Transverse colon (tissue), 4 donors: Measurements from ENCODE around the gene TMPRSS12. TPM values are rescaled to one million over a fixed set of nuclear protein-coding genes. Genes with fewer than 3 reads are reported as not detected.
"Not testable (repeated sequence)": the region's sequence is repeated elsewhere in the genome, so short reads cannot be mapped to it uniquely, and the experiment has no call there.

Source experiments
- DNase-seq: peaks from one replicate; pipeline ENCODE4 v3.0.0-alpha.2; 2019
- H3K27ac ChIP-seq, 4 donors: fragments of 200-600 bp; sonication (generic); 2 replicates each; pipeline ENCODE4 v1.5.1; 2016 to 2018; ENCODE audit warnings: inconsistent platforms in 4 of 4
- H3K27me3 ChIP-seq: fragments of 200-600 bp; sonication (generic); 2 replicates; pipeline ENCODE4 v1.5.1; 2017; ENCODE audit warnings: inconsistent platforms
- H3K36me3 ChIP-seq, 4 donors: fragments of 200-600 bp; sonication (generic); 2 replicates each; pipeline ENCODE4 v1.5.1; 2017 to 2019; ENCODE audit warnings: inconsistent platforms in 4 of 4
- H3K4me1 ChIP-seq, 4 donors: fragments of 200-600 bp; sonication (generic); 2 replicates each; pipeline ENCODE4 v1.5.1; 2017 to 2020; ENCODE audit warnings: inconsistent platforms in 4 of 4
- H3K4me3 ChIP-seq, 4 donors: fragments of 200-600 bp; sonication (generic); 1 replicate in 1 of 4; 2 replicates in 3 of 4; pipeline versions ENCODE4 v1.5.1 to v1.6.1; 2017 to 2019; ENCODE audit warnings: inconsistent platforms in 4 of 4
- H3K9me3 ChIP-seq, 2 donors: fragments of 200-600 bp; sonication (generic); 2 replicates each; pipeline ENCODE4 v1.5.1; 2017 to 2019; ENCODE audit warnings: inconsistent platforms in 2 of 2
- EP300 ChIP-seq: sonication (generic); formaldehyde crosslinking; IDR thresholded peaks from one replicate; pipeline ENCODE4 v1.6.1; 2017; ENCODE audit warnings: antibody characterized with exemption, low read depth
- POLR2A ChIP-seq: fragments of 450-650 bp; IDR thresholded peaks from one replicate; pipeline ENCODE4 v1.6.1; 2016; ENCODE audit warnings: antibody characterized with exemption, mild to moderate bottlenecking, moderate library complexity
- POLR2AphosphoS5 ChIP-seq, 3 donors: sonication (generic); formaldehyde crosslinking; IDR thresholded peaks; one replicate each; pipeline ENCODE4 v1.6.1; 2016; ENCODE audit warnings: antibody characterized with exemption in 3 of 3
- WGBS, 2 donors: methylation state at CpG; one replicate each; pipeline ENCODE4 v1.1.5; 2018; ENCODE audit warnings: low coverage in 1 of 2; 5-methylcytosine and 5-hydroxymethylcytosine counted together
- in situ Hi-C, 4 donors: fragments of 200-750 bp; cut with MboI; loops; one replicate each; pipeline versions ENCODE4 v1.15.0 to v1.15.1; 2017; ENCODE audit warnings: low sequenced_read_pairs in 3 of 4, low pct_ligation_motif_present in 1 of 4, low pct_unique_long_range_greater_than_20kb in 1 of 4
- intact Hi-C: fragments of 100-400 bp; cut with DNase I; formaldehyde crosslinking; loops from one replicate; pipeline ENCODE4 v1.15.1; 2023; ENCODE audit warnings: low total_unique reads
- total RNA-seq, 4 donors: library from RNA; depleted of rRNA; stranded (reverse); fragments of >200 nt; gene quantifications; one replicate each; pipeline ENCODE4 v1.1.0, GENCODE V29; 2016
- TF ChIP-seq, protein P1 (sequence below), 5 experiments: fragments of 200-600 bp in 3 of 5; fragments of 450-650 bp in 2 of 5; sonication (generic) in 3 of 5; IDR thresholded peaks; 1 replicate in 2 of 5; 2 replicates in 3 of 5; pipeline ENCODE4 v1.5.1; 2016 to 2017; ENCODE audit warnings: antibody characterized with exemption in 5 of 5, inconsistent platforms in 3 of 5, mild to moderate bottlenecking in 2 of 5, moderate library complexity in 1 of 5

Gene TMPRSS12
- total RNA-seq, 4 donors from 2014 or later, result not detected

DNA sequence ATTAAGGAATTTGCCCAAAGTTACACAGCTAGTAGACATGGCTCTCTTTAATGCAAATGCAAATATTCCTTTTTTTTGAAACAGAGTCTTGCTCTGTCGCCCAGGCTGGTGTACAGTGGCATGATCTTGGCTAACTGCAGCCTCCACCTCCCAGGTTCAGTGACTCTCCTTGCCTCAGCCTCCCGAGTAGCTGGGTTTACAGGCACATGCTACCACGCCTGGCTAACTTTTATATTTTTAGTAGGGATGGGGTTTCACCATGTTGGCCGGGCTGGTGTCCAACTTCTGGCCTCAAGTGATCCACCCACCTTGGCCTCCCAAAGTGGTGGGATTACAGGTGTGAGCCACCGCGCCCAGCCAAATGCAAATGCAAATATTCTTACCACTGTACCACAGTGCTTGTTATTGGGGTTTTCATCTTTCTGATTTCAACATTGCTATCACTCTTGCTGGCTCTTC is 85.1 kb downstream of the TMPRSS12 start:
- H3K9me3 ChIP-seq, result no peaks in the 10 kb centered on the region
- peak overlapping the region; percentile 91 to 96 (median 92) for H3K27ac ChIP-seq
- H3K36me3 ChIP-seq, result peaks cover 0 to 16% (median 4%) of the 10 kb centered on the region in 4 donors
- no peaks in the 10 kb centered on the region for H3K27me3 ChIP-seq
- H3K4me1 ChIP-seq, result peaks cover 10 to 67% (median 41%) of the 10 kb centered on the region in 4 donors
- 73% methylated on average over 6 of the region's 6 CpGs; no CpG with 5 or more reads in 1 of the 2 donors for WGBS, 2 donors
- in situ Hi-C loops (no loop called here), intact Hi-C loops (loop anchor here (10.0 kb wide), 1 partner anchor 57 kb away; no protein-coding TSS in a partner anchor)
- no peak for TF ChIP-seq EP300
- no peak for TF ChIP-seq POLR2AphosphoS5 (IDR thresholded peaks at IDR 0.05)
- no peak for TF ChIP-seq POLR2A
- TF ChIP-seq, protein P1, sequence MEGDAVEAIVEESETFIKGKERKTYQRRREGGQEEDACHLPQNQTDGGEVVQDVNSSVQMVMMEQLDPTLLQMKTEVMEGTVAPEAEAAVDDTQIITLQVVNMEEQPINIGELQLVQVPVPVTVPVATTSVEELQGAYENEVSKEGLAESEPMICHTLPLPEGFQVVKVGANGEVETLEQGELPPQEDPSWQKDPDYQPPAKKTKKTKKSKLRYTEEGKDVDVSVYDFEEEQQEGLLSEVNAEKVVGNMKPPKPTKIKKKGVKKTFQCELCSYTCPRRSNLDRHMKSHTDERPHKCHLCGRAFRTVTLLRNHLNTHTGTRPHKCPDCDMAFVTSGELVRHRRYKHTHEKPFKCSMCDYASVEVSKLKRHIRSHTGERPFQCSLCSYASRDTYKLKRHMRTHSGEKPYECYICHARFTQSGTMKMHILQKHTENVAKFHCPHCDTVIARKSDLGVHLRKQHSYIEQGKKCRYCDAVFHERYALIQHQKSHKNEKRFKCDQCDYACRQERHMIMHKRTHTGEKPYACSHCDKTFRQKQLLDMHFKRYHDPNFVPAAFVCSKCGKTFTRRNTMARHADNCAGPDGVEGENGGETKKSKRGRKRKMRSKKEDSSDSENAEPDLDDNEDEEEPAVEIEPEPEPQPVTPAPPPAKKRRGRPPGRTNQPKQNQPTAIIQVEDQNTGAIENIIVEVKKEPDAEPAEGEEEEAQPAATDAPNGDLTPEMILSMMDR (IDR thresholded peaks at IDR 0.05), result no peak
- DNase-seq, result no peak
- peak overlapping the region; percentile 35 to 66 (median 64) for H3K4me3 ChIP-seq

DNA sequence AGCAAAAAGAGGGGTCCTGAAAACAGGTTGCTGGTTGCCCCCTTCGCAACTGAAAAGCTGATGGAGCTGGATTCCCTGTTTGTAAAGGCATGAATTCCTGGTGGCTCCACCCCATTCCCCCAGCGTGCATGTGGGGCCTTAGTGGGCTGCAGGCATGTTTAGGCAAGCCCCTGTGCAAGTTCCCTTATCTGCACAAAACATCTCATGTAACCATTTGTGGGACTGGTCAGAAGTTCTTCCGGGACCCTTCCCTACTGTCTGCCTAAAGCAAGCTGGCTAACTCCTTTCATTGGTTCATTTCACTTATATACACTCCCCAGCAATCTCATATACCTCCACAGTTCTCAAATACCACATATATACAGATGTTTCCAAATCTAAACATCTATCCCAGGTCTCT is 85.7 kb downstream of the TMPRSS12 start:
- no peak for DNase-seq
- intact Hi-C loops (loop anchor here (10.0 kb wide), 1 partner anchor 56 kb away; no protein-coding TSS in a partner anchor), in situ Hi-C loops (no loop called here)

DNA sequence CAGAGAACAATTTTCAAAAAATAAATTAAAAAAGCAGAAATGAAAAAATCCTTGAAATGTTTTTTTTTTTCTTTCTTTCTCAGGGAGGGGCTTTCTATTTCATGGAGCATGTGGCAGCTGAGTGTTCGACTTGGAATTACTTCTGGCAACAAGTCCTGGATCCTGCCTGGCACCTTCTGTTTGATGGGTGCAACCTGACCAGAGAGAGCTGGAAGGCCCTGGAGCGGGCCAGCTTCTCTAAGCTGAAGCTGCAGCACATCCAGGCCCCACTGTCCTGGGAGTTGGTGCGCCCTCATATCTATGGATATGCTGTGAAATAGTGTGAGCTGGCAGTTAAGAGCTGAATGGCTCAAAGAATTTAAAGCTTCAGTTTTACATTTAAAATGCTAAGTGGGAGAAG is 87.1 kb downstream of the TMPRSS12 start:
- intact Hi-C loops (loop anchor here (10.0 kb wide), 1 partner anchor 55 kb away; no protein-coding TSS in a partner anchor), in situ Hi-C loops (no loop called here)
- DNase-seq, result no peak
- Histone ChIP-seq H3K4me1 (peaks cover 19 to 73% (median 49%) of the 10 kb centered on the region in 4 donors), H3K27me3 (no peaks in the 10 kb centered on the region), H3K27ac (no peak overlapping the region), H3K9me3 (no peaks in the 10 kb centered on the region), H3K36me3 (peaks cover 0 to 16% (median 4%) of the 10 kb centered on the region in 4 donors), H3K4me3 (no peak overlapping the region)
- WGBS, 2 donors, result 93 to 94% methylated on average over 3 of the region's 3 CpGs
- TF ChIP-seq, protein P1 (IDR thresholded peaks at IDR 0.05), result no peak
- TF ChIP-seq POLR2AphosphoS5 (IDR thresholded peaks at IDR 0.05) (no peak), EP300 (no peak), POLR2A (no peak)

More for the DNA sequence above, 85.7 kb downstream of the TMPRSS12 start:
- 74 to 75% methylated on average over 2 to 3 of the region's 3 CpGs for WGBS, 2 donors
- H3K36me3 ChIP-seq, result peaks cover 0 to 16% (median 4%) of the 10 kb centered on the region in 4 donors
- H3K9me3 ChIP-seq, result no peaks in the 10 kb centered on the region
- H3K27me3 ChIP-seq, result no peaks in the 10 kb centered on the region
- peak overlapping the region; percentile 35 to 66 (median 64) for H3K4me3 ChIP-seq
- peak overlapping the region; percentile 91 to 96 (median 92) for H3K27ac ChIP-seq
- TF ChIP-seq POLR2A (no peak), POLR2AphosphoS5 (IDR thresholded peaks at IDR 0.05) (no peak), EP300 (no peak)
- TF ChIP-seq, protein P1 (IDR thresholded peaks at IDR 0.05), result no peak
- peaks cover 10 to 67% (median 43%) of the 10 kb centered on the region in 4 donors for H3K4me1 ChIP-seq

DNA sequence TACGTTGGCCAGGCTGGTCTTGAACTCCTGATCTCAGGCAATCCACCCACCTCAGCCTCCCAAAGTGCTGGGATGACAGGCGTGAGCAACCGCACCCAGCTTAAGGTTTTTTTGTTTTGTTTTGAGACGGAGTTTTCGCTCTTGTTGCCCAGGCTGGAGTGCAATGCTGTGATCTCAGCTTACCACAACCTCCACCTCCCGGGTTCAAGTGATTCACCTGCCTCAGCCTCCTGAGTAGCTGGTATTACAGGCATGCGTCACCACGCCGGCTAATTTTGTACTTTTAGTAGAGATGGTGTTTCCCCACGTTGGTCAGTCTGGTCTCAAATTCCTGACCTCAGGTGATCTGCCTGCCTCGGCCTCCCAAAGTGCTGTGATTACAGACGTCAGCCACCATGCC is 87.8 kb downstream of the TMPRSS12 start:
- WGBS, 2 donors, result 89 to 96% methylated on average over 5 to 12 of the region's 12 CpGs
- intact Hi-C loops, H3K27me3 ChIP-seq, in situ Hi-C loops, H3K4me3 ChIP-seq, H3K9me3 ChIP-seq, DNase-seq: not testable (repeated sequence)
- peak overlapping the region in 1 of 4 donors; percentile 76 for H3K27ac ChIP-seq
- H3K4me1 ChIP-seq, result peaks cover 24 to 80% (median 56%) of the 10 kb centered on the region in 4 donors
- peaks cover 0 to 16% (median 4%) of the 10 kb centered on the region in 4 donors for H3K36me3 ChIP-seq
